Stimulated activated CD8-positive, alpha-beta memory T cell treated with anti-CD3 and anti-CD28 coated beads, Interleukin-2, amount 100 ng/mL, for 48 hours (primary cell): ENCODE data around the gene KIAA1755.

Source experiments
- DNase-seq, 2 donors: peaks; one replicate each; pipeline ENCODE4 v3.0.0-alpha.2; 2020; ENCODE audit warnings: low read depth in 2 of 2

The KIAA1755 gene

GRCh38 chr20:38203981-38204357 lies 56.6 kb downstream of the KIAA1755 start:
- DNase-seq: no peak

GRCh38 chr20:38203337-38203980 lies 57.1 kb downstream of the KIAA1755 start:
- DNase-seq: no peak

- no peak for DNase-seq
Observed at GRCh38 chr20:38202982-38203293, 57.6 kb downstream of the KIAA1755 start.

GRCh38 chr20:38202153-38202981 lies 58.2 kb downstream of the KIAA1755 start:
- DNase-seq: no peak

GRCh38 chr20:38201356-38201755 lies 59.2 kb downstream of the KIAA1755 start:
- DNase-seq: no peak

- no peak for DNase-seq
Observed at GRCh38 chr20:38200646-38201045, 59.9 kb downstream of the KIAA1755 start.

GRCh38 chr20:38199501-38200390 lies 60.8 kb downstream of the KIAA1755 start:
- no peak for DNase-seq

GRCh38 chr20:38198238-38198861 lies 62.2 kb downstream of the KIAA1755 start:
- no peak for DNase-seq

GRCh38 chr20:38197619-38198018 lies 62.9 kb downstream of the KIAA1755 start:
- DNase-seq: no peak

- no peak for DNase-seq
Observed at GRCh38 chr20:38197217-38197616, 63.3 kb downstream of the KIAA1755 start.

- DNase-seq: no peak
Observed at GRCh38 chr20:38196592-38196991, 63.9 kb downstream of the KIAA1755 start.

- DNase-seq: no peak
Observed at GRCh38 chr20:38196076-38196475, 64.5 kb downstream of the KIAA1755 start.

- no peak for DNase-seq
Observed at GRCh38 chr20:38195521-38195920, 65.0 kb downstream of the KIAA1755 start.

GRCh38 chr20:38194971-38195504 lies 65.5 kb downstream of the KIAA1755 start:
- DNase-seq: no peak

- DNase-seq: no peak
Observed at GRCh38 chr20:38193586-38194105, 66.9 kb downstream of the KIAA1755 start.

- no peak for DNase-seq
Observed at GRCh38 chr20:38192323-38192885, 68.1 kb downstream of the KIAA1755 start.

- no peak for DNase-seq
Observed at GRCh38 chr20:38191654-38192053, 68.9 kb downstream of the KIAA1755 start.

- no peak for DNase-seq
Observed at GRCh38 chr20:38190936-38191371, 69.6 kb downstream of the KIAA1755 start.

- DNase-seq: no peak
Observed at GRCh38 chr20:38190166-38190565, 70.4 kb downstream of the KIAA1755 start.

GRCh38 chr20:38187517-38187916 lies 73.0 kb downstream of the KIAA1755 start:
- no peak for DNase-seq

- no peak for DNase-seq
Observed at GRCh38 chr20:38186788-38187221, 73.7 kb downstream of the KIAA1755 start.
